Measurements from ENCODE around the gene PNPLA3.

PNPLA3 gene

DNA sequence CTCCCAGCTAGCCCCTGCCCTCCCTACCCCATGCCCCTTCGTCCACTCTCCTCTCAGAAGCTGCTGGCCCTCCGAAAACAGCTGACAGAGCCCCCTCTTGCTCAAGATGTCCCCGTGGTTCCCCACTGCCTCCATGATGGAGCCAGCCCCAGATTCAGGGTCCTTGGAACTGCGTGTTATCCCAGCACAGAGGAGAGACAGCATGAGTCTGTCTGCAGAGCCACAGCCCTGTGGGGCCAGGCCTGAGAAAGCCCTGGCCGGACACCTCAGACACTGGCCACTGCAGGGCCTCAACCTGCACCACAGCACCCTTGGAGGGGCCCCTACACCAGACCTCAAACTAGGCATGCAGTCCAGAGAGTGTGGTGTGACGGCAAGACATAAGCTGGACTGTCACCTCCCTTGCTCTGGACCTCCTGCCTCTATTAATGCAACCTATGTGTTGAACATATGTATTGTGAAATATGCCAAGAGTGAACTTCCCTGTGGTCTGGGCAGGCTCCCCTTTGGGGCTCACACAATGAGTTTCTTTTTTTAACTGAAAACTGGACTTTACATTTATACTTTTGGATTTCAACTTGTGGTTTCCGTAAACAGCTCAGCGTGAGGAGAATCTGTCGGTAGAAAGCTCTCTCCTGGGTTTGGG is 41.4 kb upstream of the PNPLA3 start:
- H3K4me3 ChIP-seq (IDR thresholded peaks at IDR 0.05; ENCODE audit: insufficient read depth, low read depth, low read length) = no peak overlapping the region
- H3K79me2 ChIP-seq (ENCODE audit: insufficient read depth, low read depth) = no peaks in the 10 kb centered on the region
- TF ChIP-seq CTCF (conservative IDR thresholded peaks at IDR 0.05; ENCODE audit: low read depth, low read length) = no peak
- H3K27me3 ChIP-seq (ENCODE audit: insufficient read depth, low read depth) = peaks cover 2% of the 10 kb centered on the region; the same call in 1 of the 2 replicates
- no peak overlapping the region for H3K9ac ChIP-seq
- no peak overlapping the region for H3K4me2 ChIP-seq
- H3K36me3 ChIP-seq (ENCODE audit: insufficient read depth) = no peaks in the 10 kb centered on the region
- H3K4me1 ChIP-seq (ENCODE audit: low read depth, poor library complexity, severe bottlenecking) = peaks cover 5% of the 10 kb centered on the region
- no peak overlapping the region for H3K27ac ChIP-seq
- no peak overlapping the region for H2AFZ ChIP-seq (ENCODE audit: low read depth)
- H4K20me1 ChIP-seq (ENCODE audit: insufficient read depth) = no peaks in the 10 kb centered on the region

- Histone ChIP-seq H3K4me1 (ENCODE audit: low read depth, poor library complexity, severe bottlenecking) (peaks cover 5% of the 10 kb centered on the region), H3K79me2 (ENCODE audit: insufficient read depth, low read depth) (no peaks in the 10 kb centered on the region), H3K4me3 (IDR thresholded peaks at IDR 0.05; ENCODE audit: insufficient read depth, low read depth, low read length) (no peak overlapping the region), H3K36me3 (ENCODE audit: insufficient read depth) (no peaks in the 10 kb centered on the region), H3K27me3 (ENCODE audit: insufficient read depth, low read depth) (peaks cover 2% of the 10 kb centered on the region; the same call in 1 of the 2 replicates), H3K9ac (no peak overlapping the region), H2AFZ (ENCODE audit: low read depth) (no peak overlapping the region), H4K20me1 (ENCODE audit: insufficient read depth) (no peaks in the 10 kb centered on the region), H3K4me2 (no peak overlapping the region), H3K27ac (no peak overlapping the region)
- TF ChIP-seq CTCF (conservative IDR thresholded peaks at IDR 0.05; ENCODE audit: low read depth, low read length) = peak; percentile 68
These were observed 40.5 kb upstream of the PNPLA3 start for GRCh38 chr22:43883012-43883661.

GRCh38 chr22:43883719-43884415 is 39.7 kb upstream of the PNPLA3 start:
- Histone ChIP-seq H4K20me1 (ENCODE audit: insufficient read depth) (no peaks in the 10 kb centered on the region), H3K4me3 (IDR thresholded peaks at IDR 0.05; ENCODE audit: insufficient read depth, low read depth, low read length) (no peak overlapping the region), H3K4me1 (ENCODE audit: low read depth, poor library complexity, severe bottlenecking) (peaks cover 5% of the 10 kb centered on the region), H3K27ac (no peak overlapping the region), H3K4me2 (peak overlapping the region; percentile 29; the same call in 1 of the 2 replicates), H3K9ac (no peak overlapping the region), H3K27me3 (ENCODE audit: insufficient read depth, low read depth) (peaks cover 2% of the 10 kb centered on the region; the same call in 1 of the 2 replicates), H3K36me3 (ENCODE audit: insufficient read depth) (no peaks in the 10 kb centered on the region), H2AFZ (ENCODE audit: low read depth) (no peak overlapping the region), H3K79me2 (ENCODE audit: insufficient read depth, low read depth) (no peaks in the 10 kb centered on the region)
- no peak for TF ChIP-seq CTCF (conservative IDR thresholded peaks at IDR 0.05; ENCODE audit: low read depth, low read length)

DNA sequence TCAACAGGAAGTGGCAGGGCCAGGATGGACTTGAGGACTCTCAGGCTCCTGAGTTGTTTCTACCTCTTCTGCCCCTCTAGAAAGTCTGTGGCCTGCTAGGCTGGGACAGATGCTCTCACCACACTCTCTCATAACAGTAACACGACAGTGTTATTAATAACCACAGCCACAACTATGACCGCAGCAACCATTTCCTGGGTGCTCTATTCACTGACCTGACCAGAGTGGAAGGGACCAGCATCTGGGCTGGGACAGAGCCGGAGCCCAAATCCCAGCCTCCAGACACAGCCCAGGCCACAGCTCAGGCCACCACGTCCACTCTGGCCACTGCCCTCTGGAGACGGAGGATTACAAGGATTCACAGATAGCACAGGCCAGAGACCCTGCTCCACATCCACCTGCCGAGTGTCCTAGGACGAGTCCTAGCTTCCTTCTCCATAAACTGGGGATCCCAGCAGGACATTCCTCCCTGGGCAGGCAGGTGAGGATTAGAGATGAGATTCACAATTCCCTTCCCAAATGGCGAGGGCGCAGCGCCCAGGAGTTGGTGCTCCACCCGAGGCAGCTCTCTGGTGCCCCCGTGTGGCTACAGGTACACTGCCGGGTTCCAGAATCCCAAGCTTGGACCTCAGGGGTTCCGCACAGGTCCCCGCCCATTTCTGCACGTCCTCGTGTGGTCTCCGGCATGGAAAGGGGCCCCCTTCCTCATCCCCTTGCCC is 38.8 kb upstream of the PNPLA3 start:
- H3K27me3 ChIP-seq (ENCODE audit: insufficient read depth, low read depth) = peaks cover 2% of the 10 kb centered on the region; the same call in 1 of the 2 replicates
- no peak overlapping the region for H3K27ac ChIP-seq
- H3K4me2 ChIP-seq = peak overlapping the region; percentile 29; the same call in 1 of the 2 replicates
- H3K79me2 ChIP-seq (ENCODE audit: insufficient read depth, low read depth) = no peaks in the 10 kb centered on the region
- peaks cover 5% of the 10 kb centered on the region for H3K4me1 ChIP-seq (ENCODE audit: low read depth, poor library complexity, severe bottlenecking)
- H3K9ac ChIP-seq = no peak overlapping the region
- TF ChIP-seq CTCF (conservative IDR thresholded peaks at IDR 0.05; ENCODE audit: low read depth, low read length) = peak; percentile 78
- no peaks in the 10 kb centered on the region for H4K20me1 ChIP-seq (ENCODE audit: insufficient read depth)
- no peak overlapping the region for H3K4me3 ChIP-seq (IDR thresholded peaks at IDR 0.05; ENCODE audit: insufficient read depth, low read depth, low read length)
- peak overlapping the region; percentile 30; the same call in 1 of the 2 replicates for H2AFZ ChIP-seq (ENCODE audit: low read depth)
- H3K36me3 ChIP-seq (ENCODE audit: insufficient read depth) = no peaks in the 10 kb centered on the region
